Thoracic aorta (tissue), 2 donors: ENCODE data around the gene DNAH17. TPM values are rescaled to one million over a fixed set of nuclear protein-coding genes. Genes with fewer than 3 reads are reported as not detected.

Source experiments
- ATAC-seq: fragments of 150-250 bp; one replicate; pipeline ENCODE4 v1.8.0; 2017; ENCODE audit warnings: low read depth; ENCODE audit not compliant: insufficient number of reproducible peaks, low FRiP score
- DNase-seq: peaks from one replicate; pipeline ENCODE4 v3.0.0-alpha.2; 2020; ENCODE audit warnings: low spot score
- H3K27ac ChIP-seq, 2 donors: fragments of 200-600 bp; sonication (generic); 1 replicate in 1 of 2; 2 replicates in 1 of 2; pipeline ENCODE4 v1.5.1; 2016; ENCODE audit warnings: mild to moderate bottlenecking in 2 of 2, moderate library complexity in 2 of 2
- H3K27me3 ChIP-seq: fragments of 200-600 bp; sonication (generic); replicated peaks from 2 replicates; pipeline ENCODE4 v1.6.0; 2016; ENCODE audit warnings: mild to moderate bottlenecking; ENCODE audit not compliant: insufficient read depth
- H3K36me3 ChIP-seq: fragments of 200-600 bp; sonication (generic); one replicate; pipeline ENCODE4 v1.5.1; 2016
- H3K4me1 ChIP-seq, 2 donors: fragments of 200-600 bp; sonication (generic); 1 replicate in 1 of 2; 2 replicates in 1 of 2; pipeline versions ENCODE4 v1.5.1 to v1.6.0; 2016; ENCODE audit warnings: low read depth in 2 of 2, mild to moderate bottlenecking in 1 of 2; ENCODE audit not compliant: control insufficient read depth in 1 of 2
- H3K4me3 ChIP-seq: fragments of 200-600 bp; sonication (generic); 2 replicates; pipeline ENCODE4 v1.5.1; 2016; ENCODE audit warnings: mild to moderate bottlenecking
- H3K9me3 ChIP-seq: fragments of 200-600 bp; sonication (generic); 2 replicates; pipeline ENCODE4 v1.5.1; 2016
- total RNA-seq, 2 donors: library from RNA; depleted of rRNA; stranded (reverse); fragments of >200 nt; gene quantifications; one replicate each; pipeline versions ENCODE4 v1.1.0 to v1.2.3, GENCODE V29; 2016
- TF ChIP-seq, protein P1 (sequence below): fragments of 200-600 bp; sonication (generic); IDR thresholded peaks from one replicate; pipeline ENCODE4 v1.5.1; 2019; ENCODE audit warnings: antibody characterized with exemption

Gene DNAH17
- total RNA-seq, 2 donors from 2014 or later = 0.14 TPM

GRCh38 chr17:78415821-78416711 is 161.1 kb downstream of the DNAH17 start:
- H3K36me3 ChIP-seq = peaks cover 14% of the 10 kb centered on the region
- H3K9me3 ChIP-seq = no peaks in the 10 kb centered on the region
- no peaks in the 10 kb centered on the region for H3K27me3 ChIP-seq
- DNase-seq (no peak), ATAC-seq (no peak)
- TF ChIP-seq, protein P1, sequence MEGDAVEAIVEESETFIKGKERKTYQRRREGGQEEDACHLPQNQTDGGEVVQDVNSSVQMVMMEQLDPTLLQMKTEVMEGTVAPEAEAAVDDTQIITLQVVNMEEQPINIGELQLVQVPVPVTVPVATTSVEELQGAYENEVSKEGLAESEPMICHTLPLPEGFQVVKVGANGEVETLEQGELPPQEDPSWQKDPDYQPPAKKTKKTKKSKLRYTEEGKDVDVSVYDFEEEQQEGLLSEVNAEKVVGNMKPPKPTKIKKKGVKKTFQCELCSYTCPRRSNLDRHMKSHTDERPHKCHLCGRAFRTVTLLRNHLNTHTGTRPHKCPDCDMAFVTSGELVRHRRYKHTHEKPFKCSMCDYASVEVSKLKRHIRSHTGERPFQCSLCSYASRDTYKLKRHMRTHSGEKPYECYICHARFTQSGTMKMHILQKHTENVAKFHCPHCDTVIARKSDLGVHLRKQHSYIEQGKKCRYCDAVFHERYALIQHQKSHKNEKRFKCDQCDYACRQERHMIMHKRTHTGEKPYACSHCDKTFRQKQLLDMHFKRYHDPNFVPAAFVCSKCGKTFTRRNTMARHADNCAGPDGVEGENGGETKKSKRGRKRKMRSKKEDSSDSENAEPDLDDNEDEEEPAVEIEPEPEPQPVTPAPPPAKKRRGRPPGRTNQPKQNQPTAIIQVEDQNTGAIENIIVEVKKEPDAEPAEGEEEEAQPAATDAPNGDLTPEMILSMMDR = no peak
- peaks cover 0 to 16% of the 10 kb centered on the region in 2 donors for H3K4me1 ChIP-seq
- peak overlapping the region; percentile 47 to 56 for H3K27ac ChIP-seq
- H3K4me3 ChIP-seq = no peak overlapping the region

DNA sequence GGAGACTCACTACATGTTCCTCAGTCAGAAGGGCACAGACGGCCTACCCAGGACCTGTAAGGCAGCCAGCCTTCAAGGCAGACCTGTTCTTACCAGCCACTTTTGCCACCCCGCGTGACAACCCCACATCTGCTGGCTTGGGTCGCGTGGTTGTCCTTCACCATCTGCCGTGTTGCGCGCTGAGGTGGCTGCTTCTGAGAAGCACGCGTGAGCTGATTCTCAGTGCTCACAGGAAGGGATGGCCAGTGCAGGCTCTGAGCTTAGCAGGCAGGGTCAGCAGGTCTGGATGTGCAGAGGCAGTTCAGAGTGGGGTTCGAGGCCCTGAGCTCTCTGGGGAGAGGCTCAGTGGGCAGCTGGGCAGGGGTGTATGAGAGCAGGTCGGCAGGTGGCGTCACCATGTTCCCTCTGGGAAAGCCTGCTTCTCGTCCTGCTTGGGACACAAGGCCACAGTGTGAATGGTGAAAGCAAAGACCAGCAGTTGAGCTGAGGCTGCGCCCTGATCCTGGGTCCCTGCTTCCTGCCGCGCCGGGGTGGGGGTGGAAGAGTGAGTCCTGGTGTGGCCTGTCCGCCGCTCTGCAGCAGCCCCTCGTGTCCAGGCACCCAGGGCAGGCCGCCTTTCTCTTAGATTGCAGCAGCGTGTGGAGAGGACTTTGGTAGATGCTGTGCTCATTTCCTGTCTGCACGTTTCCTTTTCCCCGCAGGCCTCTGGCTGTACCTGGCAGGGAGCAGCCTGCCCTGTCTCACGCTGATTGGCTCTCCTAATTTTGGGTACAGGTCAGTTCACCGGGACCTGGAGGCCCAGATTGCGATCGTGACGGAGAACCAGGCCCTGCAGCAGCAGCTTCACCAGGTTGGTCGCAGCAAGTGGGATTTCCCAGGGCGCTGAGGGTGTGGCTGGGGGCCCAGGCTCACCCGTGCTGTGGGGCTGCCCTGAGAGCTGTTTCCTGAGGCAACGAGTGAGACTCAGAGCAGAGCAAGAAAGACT is 162.7 kb downstream of the DNAH17 start:
- Histone ChIP-seq H3K9me3 (no peaks in the 10 kb centered on the region), H3K4me1 (peaks cover 0 to 16% of the 10 kb centered on the region in 2 donors), H3K4me3 (no peak overlapping the region), H3K27ac (no peak overlapping the region), H3K27me3 (no peaks in the 10 kb centered on the region), H3K36me3 (peaks cover 4% of the 10 kb centered on the region)
- TF ChIP-seq, protein P1 = no peak
- no peak for DNase-seq
- ATAC-seq = no peak

- no peak for ATAC-seq
Measured at GRCh38 chr17:78412403-78412802, 164.8 kb downstream of the DNAH17 start.

DNA sequence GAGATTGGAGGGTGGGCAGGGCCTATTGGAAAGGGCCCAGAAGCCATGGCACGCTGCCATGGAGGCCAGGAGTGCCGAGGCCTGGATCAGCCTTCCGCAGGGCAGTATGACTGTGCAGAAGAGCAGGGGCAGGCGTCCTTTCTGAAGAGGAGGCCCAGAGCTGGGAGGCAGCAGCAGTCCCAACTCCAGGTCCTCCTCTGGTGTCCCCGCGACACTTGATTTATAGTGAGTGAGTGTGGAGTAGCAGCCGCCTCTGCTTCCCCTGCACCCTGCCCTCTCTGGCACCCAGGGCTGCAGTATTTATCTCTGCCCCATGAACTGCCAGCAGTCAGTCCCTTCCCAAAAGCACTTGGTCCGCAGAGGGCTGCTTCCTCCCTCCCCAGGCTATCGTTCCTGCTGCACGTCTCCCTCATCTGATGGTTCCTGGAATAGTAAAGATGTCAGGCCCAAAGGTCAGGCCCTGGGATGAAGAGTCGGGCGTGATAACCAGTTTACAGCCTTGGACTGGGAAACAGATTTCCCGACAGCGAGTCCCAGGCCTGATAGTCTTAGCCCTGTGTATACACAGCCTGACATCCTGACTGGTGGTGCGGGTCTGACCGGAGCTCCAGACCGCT is 165.8 kb downstream of the DNAH17 start:
- ATAC-seq (no peak), DNase-seq (no peak)
- H3K4me1 ChIP-seq = peaks cover 0 to 12% of the 10 kb centered on the region in 2 donors
- H3K36me3 ChIP-seq = no peaks in the 10 kb centered on the region
- TF ChIP-seq, protein P1 = no peak
- H3K4me3 ChIP-seq = no peak overlapping the region
- H3K9me3 ChIP-seq = no peaks in the 10 kb centered on the region
- H3K27ac ChIP-seq = no peak overlapping the region
- H3K27me3 ChIP-seq = no peaks in the 10 kb centered on the region

More at GRCh38 chr17:78412403-78412802, 164.8 kb downstream of the DNAH17 start:
- no peak for DNase-seq
- no peak overlapping the region for H3K27ac ChIP-seq
- peaks cover 0 to 16% of the 10 kb centered on the region in 2 donors for H3K4me1 ChIP-seq
- H3K4me3 ChIP-seq = no peak overlapping the region
- H3K27me3 ChIP-seq = no peaks in the 10 kb centered on the region
- TF ChIP-seq, protein P1 = no peak
- H3K36me3 ChIP-seq = no peaks in the 10 kb centered on the region
- no peaks in the 10 kb centered on the region for H3K9me3 ChIP-seq
